Gastrocnemius medialis (tissue), 4 donors: ENCODE measurements around the gene ACTL7A.

ENCODE experiments used
- POLR2A ChIP-seq, 2 donors: fragments of 450-650 bp; IDR thresholded peaks; one replicate each; pipeline ENCODE4 v1.6.1; 2017; ENCODE audit warnings: antibody characterized with exemption in 2 of 2, mild to moderate bottlenecking in 2 of 2, moderate library complexity in 2 of 2
- TF ChIP-seq, protein P1 (sequence below), 5 experiments: fragments of 450-650 bp in 3 of 5; fragments of 200-600 bp in 2 of 5; sonication (generic) in 2 of 5; IDR thresholded peaks in 4 of 5; conservative IDR thresholded peaks in 1 of 5; 1 replicate in 4 of 5; 2 replicates in 1 of 5; pipeline ENCODE4 v1.5.1; 2016 to 2019; ENCODE audit warnings: antibody characterized with exemption in 5 of 5, mild to moderate bottlenecking in 3 of 5, moderate library complexity in 3 of 5

DNA sequence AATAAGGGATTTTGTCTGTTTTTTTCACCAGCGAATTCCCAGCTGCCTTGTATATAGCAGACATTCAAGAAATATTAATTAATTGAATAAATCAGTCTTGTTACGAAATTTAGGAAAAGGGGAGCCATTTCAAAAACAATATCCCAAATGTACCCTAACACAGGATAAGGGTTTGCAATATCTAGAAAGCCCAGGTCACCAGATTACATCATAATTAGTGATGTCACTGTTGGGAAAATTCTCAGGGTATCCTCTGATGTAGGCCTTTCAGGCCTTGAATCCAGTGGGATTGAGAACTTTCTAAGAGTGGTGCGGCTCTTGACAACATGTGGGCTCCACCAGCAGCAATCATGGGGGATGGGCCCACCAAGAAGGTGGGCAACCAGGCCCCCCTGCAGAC lies at the start of gene ACTL7A:
- TF ChIP-seq, protein P1, sequence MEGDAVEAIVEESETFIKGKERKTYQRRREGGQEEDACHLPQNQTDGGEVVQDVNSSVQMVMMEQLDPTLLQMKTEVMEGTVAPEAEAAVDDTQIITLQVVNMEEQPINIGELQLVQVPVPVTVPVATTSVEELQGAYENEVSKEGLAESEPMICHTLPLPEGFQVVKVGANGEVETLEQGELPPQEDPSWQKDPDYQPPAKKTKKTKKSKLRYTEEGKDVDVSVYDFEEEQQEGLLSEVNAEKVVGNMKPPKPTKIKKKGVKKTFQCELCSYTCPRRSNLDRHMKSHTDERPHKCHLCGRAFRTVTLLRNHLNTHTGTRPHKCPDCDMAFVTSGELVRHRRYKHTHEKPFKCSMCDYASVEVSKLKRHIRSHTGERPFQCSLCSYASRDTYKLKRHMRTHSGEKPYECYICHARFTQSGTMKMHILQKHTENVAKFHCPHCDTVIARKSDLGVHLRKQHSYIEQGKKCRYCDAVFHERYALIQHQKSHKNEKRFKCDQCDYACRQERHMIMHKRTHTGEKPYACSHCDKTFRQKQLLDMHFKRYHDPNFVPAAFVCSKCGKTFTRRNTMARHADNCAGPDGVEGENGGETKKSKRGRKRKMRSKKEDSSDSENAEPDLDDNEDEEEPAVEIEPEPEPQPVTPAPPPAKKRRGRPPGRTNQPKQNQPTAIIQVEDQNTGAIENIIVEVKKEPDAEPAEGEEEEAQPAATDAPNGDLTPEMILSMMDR (IDR thresholded peaks at IDR 0.05 in 4 of 5, conservative IDR thresholded peaks at IDR 0.05 in 1 of 5) = no peak
- no peak for TF ChIP-seq POLR2A (IDR thresholded peaks at IDR 0.05)
